H1 (cell line): ENCODE results near the gene KCNJ4. TPM values are rescaled to one million over a fixed set of nuclear protein-coding genes. Genes with fewer than 3 reads are reported as not detected.
"Not testable (repeated sequence)": the region's sequence is repeated elsewhere in the genome, so short reads cannot be mapped to it uniquely, and the experiment has no call there.

Experiments used
- CTCF ChIA-PET: fragments of 300-600 bp; sonication (Branson Sonifier 250); formaldehyde crosslinking; loops from one replicate; lab custom pipeline; 2021; ENCODE audit not compliant: partially characterized antibody; lab: Charles Lee
- POLR2A ChIA-PET: fragments of 300-600 bp; sonication (Branson Sonifier 250); formaldehyde crosslinking; loops from one replicate; lab custom pipeline; 2021; ENCODE audit warnings: inconsistent platforms; ENCODE audit not compliant: partially characterized antibody; lab: Charles Lee
- DNase-seq, 2 experiments: peaks; one replicate each; pipeline versions ENCODE4 v3.0.0 to v3.0.0-alpha.2; 2010 to 2022; ENCODE audit warnings: low spot score in 2 of 2, low read depth in 1 of 2, mixed read lengths in 1 of 2
- FAIRE-seq: peaks from 2 replicates; lab custom pipeline; 2011; peaks lifted over from hg19 to GRCh38; lab: Jason Lieb, UNC
- H2AFZ ChIP-seq: 2 replicates; pipeline ENCODE4 v1.8.1; 2012; ENCODE audit warnings: low read length, inconsistent platforms
- H2AK5ac ChIP-seq: 2 replicates; pipeline ENCODE4 v1.6.1; 2013; ENCODE audit warnings: low read depth, low read length
- H2BK120ac ChIP-seq: replicated peaks from 2 replicates; pipeline ENCODE3; 2013; ENCODE audit warnings: low read depth, low read length, inconsistent platforms
- H2BK12ac ChIP-seq: 2 replicates; pipeline ENCODE4 v1.6.1; 2013; ENCODE audit warnings: low read depth, low read length
- H2BK15ac ChIP-seq: 2 replicates; pipeline ENCODE4 v1.6.1; 2013; ENCODE audit warnings: low read length
- H2BK20ac ChIP-seq: 2 replicates; pipeline ENCODE4 v1.6.1; 2013; ENCODE audit warnings: low read length
- H2BK5ac ChIP-seq: 2 replicates; pipeline ENCODE4 v1.6.1; 2013; ENCODE audit warnings: low read depth, low read length
- H3K14ac ChIP-seq: 2 replicates; pipeline ENCODE4 v1.6.1; 2013; ENCODE audit warnings: inconsistent platforms; ENCODE audit not compliant: insufficient read length
- H3K18ac ChIP-seq: 2 replicates; pipeline ENCODE4 v1.6.1; 2013; ENCODE audit warnings: low read length; ENCODE audit errors: extremely low read depth
- H3K23ac ChIP-seq: 2 replicates; pipeline ENCODE4 v1.6.1; 2013; ENCODE audit warnings: inconsistent platforms; ENCODE audit not compliant: insufficient read length
- H3K23me2 ChIP-seq: 2 replicates; pipeline ENCODE4 v1.6.1; 2013; ENCODE audit warnings: low read depth, low read length
- H3K27ac ChIP-seq: 2 replicates; pipeline ENCODE4 v1.6.1; 2011; ENCODE audit warnings: low read depth, low read length, inconsistent platforms
- H3K27me3 ChIP-seq, 4 experiments: replicated peaks in 1 of 4; 1 replicate in 1 of 4; 2 replicates in 3 of 4; pipeline versions ENCODE4 v1.6.1 to v1.8.1; 2011 to 2013; ENCODE audit warnings: low read length in 3 of 4, mild to moderate bottlenecking in 3 of 4, inconsistent platforms in 2 of 4, mixed read lengths in 2 of 4, moderate library complexity in 1 of 4; ENCODE audit not compliant: control insufficient read depth in 3 of 4, insufficient read depth in 3 of 4; ENCODE audit errors: extremely low read depth in 1 of 4
- H3K36me3 ChIP-seq, 4 experiments: 2 replicates each; pipeline versions ENCODE4 v1.6.1 to v1.8.1; 2011 to 2013; ENCODE audit warnings: mild to moderate bottlenecking in 4 of 4, low read length in 3 of 4, moderate library complexity in 2 of 4, control low read depth in 1 of 4, inconsistent platforms in 1 of 4; ENCODE audit not compliant: insufficient read depth in 4 of 4, control insufficient read depth in 2 of 4
- H3K4ac ChIP-seq: replicated peaks from 2 replicates; pipeline ENCODE3; 2013; ENCODE audit warnings: low read length, low read depth, mixed read lengths, inconsistent platforms; ENCODE audit not compliant: insufficient read length
- H3K4me1 ChIP-seq, 4 experiments: replicated peaks in 1 of 4; 1 replicate in 1 of 4; 2 replicates in 3 of 4; pipeline versions ENCODE4 v1.6.1 to v1.8.1; 2011 to 2013; ENCODE audit warnings: low read length in 3 of 4, inconsistent platforms in 2 of 4, mixed read lengths in 1 of 4; ENCODE audit not compliant: insufficient read depth in 4 of 4, control insufficient read depth in 3 of 4
- H3K4me2 ChIP-seq, 2 experiments: 2 replicates each; pipeline versions ENCODE4 v1.6.1 to v1.8.1; 2011 to 2013; ENCODE audit warnings: low read depth in 2 of 2, low read length in 2 of 2, control low read depth in 1 of 2, inconsistent platforms in 1 of 2, mild to moderate bottlenecking in 1 of 2; ENCODE audit not compliant: insufficient read depth in 1 of 2
- H3K4me3 ChIP-seq, 4 experiments: fragments of 200-600, 300-600 bp in 1 of 4; sonication (generic), shearing (Covaris generic), sonication (Bioruptor Twin) in 1 of 4; 2 replicates each; pipeline versions ENCODE4 v1.5.1 to v1.8.1; 2011 to 2016; ENCODE audit warnings: low read length in 4 of 4, low read depth in 3 of 4, control low read depth in 2 of 4, inconsistent platforms in 2 of 4, mild to moderate bottlenecking in 2 of 4, mixed read lengths in 1 of 4, moderate library complexity in 1 of 4; ENCODE audit not compliant: insufficient read depth in 2 of 4; ENCODE audit errors: extremely low read depth in 1 of 4
- H3K56ac ChIP-seq: replicated peaks from 2 replicates; pipeline ENCODE3; 2013; ENCODE audit warnings: low read depth, mild to moderate bottlenecking, mixed read lengths, low read length, inconsistent platforms; ENCODE audit not compliant: insufficient read length
- H3K79me1 ChIP-seq: 2 replicates; pipeline ENCODE4 v1.6.1; 2013; ENCODE audit warnings: low read depth, low read length, control low read depth
- H3K79me2 ChIP-seq, 2 experiments: 2 replicates each; pipeline versions ENCODE4 v1.6.1 to v1.8.1; 2012 to 2013; ENCODE audit warnings: low read length in 2 of 2, mild to moderate bottlenecking in 2 of 2, inconsistent platforms in 1 of 2; ENCODE audit not compliant: insufficient read depth in 2 of 2, control insufficient read depth in 1 of 2
- H3K9ac ChIP-seq, 4 experiments: replicated peaks in 1 of 4; 1 replicate in 1 of 4; 2 replicates in 3 of 4; pipeline versions ENCODE4 v1.6.1 to v1.8.1; 2011 to 2013; ENCODE audit warnings: low read depth in 3 of 4, low read length in 3 of 4, control low read depth in 2 of 4, mild to moderate bottlenecking in 2 of 4, moderate library complexity in 2 of 4, inconsistent platforms in 1 of 4; ENCODE audit errors: extremely low read depth in 1 of 4
- H3K9me3 ChIP-seq, 2 experiments: 2 replicates each; pipeline versions ENCODE4 v1.6.1 to v1.8.1; 2012 to 2013; ENCODE audit warnings: mild to moderate bottlenecking in 2 of 2, moderate library complexity in 2 of 2, control low read depth in 1 of 2, inconsistent platforms in 1 of 2, low read depth in 1 of 2, low read length in 1 of 2, mixed read lengths in 1 of 2; ENCODE audit not compliant: insufficient read depth in 2 of 2
- H4K20me1 ChIP-seq, 2 experiments: replicated peaks in 1 of 2; 2 replicates each; pipeline versions ENCODE3 to v1.8.1; 2011 to 2013; ENCODE audit warnings: inconsistent platforms in 2 of 2, low read length in 2 of 2, mild to moderate bottlenecking in 1 of 2; ENCODE audit not compliant: insufficient read depth in 2 of 2, control insufficient read depth in 1 of 2
- H4K5ac ChIP-seq: 2 replicates; pipeline ENCODE4 v1.6.1; 2013; ENCODE audit warnings: low read length, low read depth, mixed read lengths, inconsistent platforms; ENCODE audit not compliant: insufficient read length
- H4K8ac ChIP-seq: 2 replicates; pipeline ENCODE4 v1.8.0; 2013; ENCODE audit warnings: mild to moderate bottlenecking, moderate library complexity, low read length, inconsistent platforms; ENCODE audit not compliant: insufficient read depth; ENCODE audit errors: extremely low read depth
- H4K91ac ChIP-seq: replicated peaks from 2 replicates; pipeline ENCODE3; 2013; ENCODE audit warnings: low read length, mixed read lengths, inconsistent platforms; ENCODE audit not compliant: insufficient read length
- WGBS, 2 experiments: shearing (Covaris generic) in 1 of 2; methylation state at CpG; one replicate each; pipeline versions ENCODE4 v1.1.6 to v1.1.7; 2013 to 2015; ENCODE audit warnings: low lambda C conversion rate in 2 of 2, mixed read lengths in 2 of 2, inconsistent platforms in 1 of 2, low coverage in 1 of 2, missing lambda C conversion rate in 1 of 2; ENCODE audit not compliant: insufficient replicate concordance in 2 of 2, insufficient coverage in 1 of 2, insufficient read length in 1 of 2; ENCODE audit errors: extremely low coverage in 1 of 2, missing lambda C conversion rate in 1 of 2; 5-methylcytosine and 5-hydroxymethylcytosine counted together
- polyA plus RNA-seq, 7 experiments: library from polyadenylated mRNA; depleted of rRNA in 3 of 7; stranded (reverse) in 5 of 7; unstranded in 2 of 7; fragments of >200 nt in 5 of 7; fragments of 200-250 nt in 2 of 7; gene quantifications; 1 replicate in 5 of 7; 2 replicates in 1 of 7; 4 replicates in 1 of 7; pipeline versions ENCODE4 v1.2.1 to v1.2.3, GENCODE V29; 2011 to 2013; ENCODE audit warnings: missing spikeins in 2 of 7, mixed read lengths in 2 of 7
- total RNA-seq: library from RNA; stranded (reverse); fragmentation: NEBNext Ultra II Directional; extraction: Animal tissue kit (Norgen Biotek cat#: 25700); gene quantifications from 2 replicates; pipeline ENCODE4 v1.2.1, GENCODE V29; 2021

Gene KCNJ4
- total and polyA plus RNA-seq, 2 of the 8 experiments (the other 6 are each of a cell fraction or from before 2014, with no cell fraction given) = 1.4 to 2.2 TPM

DNA sequence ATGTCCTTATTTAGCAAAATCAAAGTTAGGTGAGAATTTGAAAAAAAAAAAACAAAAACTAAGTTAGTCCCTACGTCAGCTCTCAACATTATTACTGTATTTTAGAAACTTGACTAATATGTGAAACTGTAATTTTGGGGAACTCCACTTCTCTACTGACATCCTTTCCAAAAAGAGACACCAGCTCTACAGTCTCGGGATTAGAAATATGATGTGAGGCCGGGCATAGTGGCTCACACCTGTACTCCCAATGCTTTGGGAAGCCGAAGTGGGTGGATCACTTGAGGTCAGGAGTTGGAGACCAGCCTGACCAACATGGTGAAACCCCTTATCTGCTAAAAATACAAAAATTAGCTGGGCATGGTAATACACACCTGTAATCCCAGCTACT lies 65.6 kb downstream of the KCNJ4 start:
- H4K8ac ChIP-seq, H2AK5ac ChIP-seq, CTCF ChIA-PET, H2BK15ac ChIP-seq, H3K27me3 ChIP-seq, H2BK12ac ChIP-seq, H3K27ac ChIP-seq, H3K4me3 ChIP-seq, H2BK5ac ChIP-seq, H3K23me2 ChIP-seq, H2BK20ac ChIP-seq, H3K79me1 ChIP-seq, H4K91ac ChIP-seq, H3K23ac ChIP-seq, H3K9ac ChIP-seq, H3K4ac ChIP-seq, POLR2A ChIA-PET, H2AFZ ChIP-seq, H2BK120ac ChIP-seq, H4K5ac ChIP-seq, H4K20me1 ChIP-seq, H3K56ac ChIP-seq, H3K14ac ChIP-seq, H3K9me3 ChIP-seq, FAIRE-seq, DNase-seq, H3K36me3 ChIP-seq: not testable (repeated sequence)
- 91% methylated on average over 4 of the region's 4 CpGs; no CpG with 5 or more reads in 1 of the 2 experiments for WGBS, 2 experiments
- Histone ChIP-seq H3K79me2 (peaks cover 8 to 83% of the 10 kb centered on the region in 2 experiments; a peak in 3 of 4 replicates), H3K4me2 (peak overlapping the region in 1 of 2 experiments; percentile 35; a peak in 2 of 4 replicates), H3K4me1 (peaks cover 2 to 14% (median 8%) of the 10 kb centered on the region in 4 experiments; a peak in 5 of 7 replicates), H3K18ac (peak overlapping the region; percentile 6; the same call in 1 of the 2 replicates)
